C4-2B (cell line): ENCODE results near the gene NCAPG2.

ENCODE experiments used
- ZFX ChIP-seq: fragments of 450-650 bp; IDR thresholded peaks from 2 replicates; pipeline ENCODE4 v1.6.1; 2017
- TF ChIP-seq, protein P1 (sequence below): fragments of 450-650 bp; conservative IDR thresholded peaks from 2 replicates; pipeline ENCODE4 v1.5.1; 2017; ENCODE audit warnings: mild to moderate bottlenecking

DNA sequence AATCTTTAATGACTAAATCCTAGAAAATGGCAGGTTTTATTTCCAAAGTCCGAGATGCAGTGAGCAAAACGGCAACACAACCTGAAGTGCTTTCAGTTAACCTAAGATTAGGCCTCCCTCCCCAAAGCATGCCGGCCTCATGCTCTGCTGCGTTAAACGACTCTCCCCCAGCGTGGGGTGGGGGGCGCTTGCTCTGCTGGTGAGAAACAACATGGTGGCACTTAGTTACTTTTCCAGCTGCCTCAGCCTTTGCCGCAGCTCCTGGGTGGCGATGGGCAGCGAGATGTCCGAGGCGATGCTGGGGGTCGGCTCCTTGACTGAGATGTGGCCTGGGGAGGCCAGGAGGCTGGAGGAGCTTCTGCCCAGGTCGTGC lies 36.7 kb upstream of the NCAPG2 start:
- TF ChIP-seq, protein P1, sequence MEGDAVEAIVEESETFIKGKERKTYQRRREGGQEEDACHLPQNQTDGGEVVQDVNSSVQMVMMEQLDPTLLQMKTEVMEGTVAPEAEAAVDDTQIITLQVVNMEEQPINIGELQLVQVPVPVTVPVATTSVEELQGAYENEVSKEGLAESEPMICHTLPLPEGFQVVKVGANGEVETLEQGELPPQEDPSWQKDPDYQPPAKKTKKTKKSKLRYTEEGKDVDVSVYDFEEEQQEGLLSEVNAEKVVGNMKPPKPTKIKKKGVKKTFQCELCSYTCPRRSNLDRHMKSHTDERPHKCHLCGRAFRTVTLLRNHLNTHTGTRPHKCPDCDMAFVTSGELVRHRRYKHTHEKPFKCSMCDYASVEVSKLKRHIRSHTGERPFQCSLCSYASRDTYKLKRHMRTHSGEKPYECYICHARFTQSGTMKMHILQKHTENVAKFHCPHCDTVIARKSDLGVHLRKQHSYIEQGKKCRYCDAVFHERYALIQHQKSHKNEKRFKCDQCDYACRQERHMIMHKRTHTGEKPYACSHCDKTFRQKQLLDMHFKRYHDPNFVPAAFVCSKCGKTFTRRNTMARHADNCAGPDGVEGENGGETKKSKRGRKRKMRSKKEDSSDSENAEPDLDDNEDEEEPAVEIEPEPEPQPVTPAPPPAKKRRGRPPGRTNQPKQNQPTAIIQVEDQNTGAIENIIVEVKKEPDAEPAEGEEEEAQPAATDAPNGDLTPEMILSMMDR, result no peak
- no peak for TF ChIP-seq ZFX
